Lung (tissue), 12 donors: Measurements from ENCODE around the gene KLF2. TPM values are rescaled to one million over a fixed set of nuclear protein-coding genes. Genes with fewer than 3 reads are reported as not detected.

Experiments
- ATAC-seq: fragments of 200-7000 bp; cut with Tn5 transposase; one replicate; pipeline ENCODE4 v1.9.1; 2020; ENCODE audit warnings: moderate number of reproducible peaks; ENCODE audit not compliant: insufficient read depth, low FRiP score
- DNase-seq, 3 donors: peaks; one replicate each; pipeline ENCODE4 v3.0.0-alpha.2; 2013 to 2017
- H3K27ac ChIP-seq, 2 donors: one replicate each; pipeline ENCODE4 v1.5.1; 2013; ENCODE audit warnings: mild to moderate bottlenecking in 2 of 2, moderate library complexity in 2 of 2, control low read depth in 1 of 2, inconsistent platforms in 1 of 2, low read depth in 1 of 2, low read length in 1 of 2
- H3K27me3 ChIP-seq, 3 donors: one replicate each; pipeline ENCODE4 v1.5.1; 2013; ENCODE audit warnings: low read length in 2 of 3; ENCODE audit not compliant: control insufficient read depth in 3 of 3, insufficient read depth in 3 of 3
- H3K36me3 ChIP-seq, 4 donors: one replicate each; pipeline ENCODE4 v1.5.1; 2013; ENCODE audit warnings: low read length in 4 of 4, mild to moderate bottlenecking in 1 of 4, moderate library complexity in 1 of 4; ENCODE audit not compliant: control insufficient read depth in 4 of 4, insufficient read depth in 4 of 4
- H3K4me1 ChIP-seq, 5 donors: one replicate each; pipeline ENCODE4 v1.5.1; 2013; ENCODE audit warnings: low read length in 5 of 5, mild to moderate bottlenecking in 2 of 5, moderate library complexity in 1 of 5; ENCODE audit not compliant: control insufficient read depth in 5 of 5, insufficient read depth in 5 of 5
- H3K4me3 ChIP-seq: one replicate; pipeline ENCODE4 v1.5.1; 2013; ENCODE audit warnings: mild to moderate bottlenecking, control low read depth, moderate library complexity
- H3K9ac ChIP-seq, 2 donors: one replicate each; pipeline ENCODE4 v1.5.1; 2013; ENCODE audit warnings: low read length in 2 of 2, control low read depth in 1 of 2; ENCODE audit not compliant: insufficient read depth in 1 of 2
- H3K9me3 ChIP-seq, 4 donors: one replicate each; pipeline ENCODE4 v1.5.1; 2013; ENCODE audit warnings: low read length in 3 of 4, mild to moderate bottlenecking in 1 of 4, moderate library complexity in 1 of 4; ENCODE audit not compliant: control insufficient read depth in 4 of 4, insufficient read depth in 3 of 4
- WGBS, 2 donors: extraction: QIAGEN DNeasy Blood & Tissue Kit; methylation state at CpG; one replicate each; pipeline ENCODE4 v1.1.7; 2013; 5-methylcytosine and 5-hydroxymethylcytosine counted together
- polyA plus RNA-seq, 2 donors: library from polyadenylated mRNA; stranded (reverse); fragments of 200-250 nt; gene quantifications; one replicate each; pipeline ENCODE4 v1.2.1, GENCODE V29; 2013
- total RNA-seq, 2 donors: library from RNA; depleted of rRNA in 1 of 2; stranded (reverse); fragments of >200 nt in 1 of 2; gene quantifications; one replicate each; pipeline ENCODE4 v1.2.1, GENCODE V29; 2014 to 2021
- TF ChIP-seq, protein P1 (sequence below): IDR thresholded peaks from 2 replicates; pipeline ENCODE4 v1.5.1; 2012; ENCODE audit warnings: mild to moderate bottlenecking; ENCODE audit errors: control extremely low read depth, extremely low read depth
- donor health status: control.
- donor health status: control.
- donor health status: Bipolar disorder and iron deficiency.
- donor health status: healthy.
- donor health status: DM: yes; HTN: yes; CAD: no.

The KLF2 gene
- total and polyA plus RNA-seq, 4 donors = 7.7 to 121 (median 68.3) TPM

DNA sequence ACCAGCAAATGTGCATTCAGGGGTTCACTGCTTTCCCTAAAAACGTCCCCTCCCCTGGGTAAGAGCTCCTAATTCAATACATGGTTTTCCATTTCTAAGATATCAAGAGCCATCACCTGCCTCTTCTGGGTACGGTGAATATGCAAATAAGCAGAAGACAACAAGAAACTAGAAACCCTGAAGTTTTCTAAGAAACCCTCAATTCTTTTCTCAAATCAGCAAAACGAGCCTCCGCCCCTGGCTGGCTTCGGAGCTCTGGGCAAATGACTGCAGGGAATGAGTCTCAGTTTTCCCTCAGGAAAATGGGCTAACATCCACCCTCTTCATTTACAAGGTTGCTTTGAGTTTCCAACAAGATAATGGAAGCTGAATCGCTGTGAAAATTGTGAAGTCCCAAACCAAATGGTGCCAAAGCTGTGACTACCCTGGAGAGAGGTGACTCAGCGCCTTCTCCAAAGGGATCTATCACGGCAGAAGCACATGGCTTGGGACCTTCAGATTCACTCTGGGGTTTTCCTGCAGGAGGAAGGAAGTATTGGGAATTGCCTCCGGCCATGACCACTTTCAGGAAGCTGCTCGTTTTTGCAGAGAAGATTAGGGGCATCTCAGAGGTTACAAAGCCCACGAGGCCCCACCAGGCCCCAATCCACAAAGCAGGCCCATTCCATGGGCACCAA, 26.6 kb downstream of the KLF2 start:
- Histone ChIP-seq H3K4me1 (peaks cover 0 to 8% (median 0%) of the 10 kb centered on the region in 5 donors), H3K9me3 (no peaks in the 10 kb centered on the region), H3K36me3 (no peaks in the 10 kb centered on the region), H3K4me3 (no peak overlapping the region), H3K9ac (no peak overlapping the region), H3K27me3 (no peaks in the 10 kb centered on the region), H3K27ac (no peak overlapping the region)
- 53 to 64% methylated on average over 11 of the region's 11 CpGs for WGBS, 2 donors
- TF ChIP-seq, protein P1, sequence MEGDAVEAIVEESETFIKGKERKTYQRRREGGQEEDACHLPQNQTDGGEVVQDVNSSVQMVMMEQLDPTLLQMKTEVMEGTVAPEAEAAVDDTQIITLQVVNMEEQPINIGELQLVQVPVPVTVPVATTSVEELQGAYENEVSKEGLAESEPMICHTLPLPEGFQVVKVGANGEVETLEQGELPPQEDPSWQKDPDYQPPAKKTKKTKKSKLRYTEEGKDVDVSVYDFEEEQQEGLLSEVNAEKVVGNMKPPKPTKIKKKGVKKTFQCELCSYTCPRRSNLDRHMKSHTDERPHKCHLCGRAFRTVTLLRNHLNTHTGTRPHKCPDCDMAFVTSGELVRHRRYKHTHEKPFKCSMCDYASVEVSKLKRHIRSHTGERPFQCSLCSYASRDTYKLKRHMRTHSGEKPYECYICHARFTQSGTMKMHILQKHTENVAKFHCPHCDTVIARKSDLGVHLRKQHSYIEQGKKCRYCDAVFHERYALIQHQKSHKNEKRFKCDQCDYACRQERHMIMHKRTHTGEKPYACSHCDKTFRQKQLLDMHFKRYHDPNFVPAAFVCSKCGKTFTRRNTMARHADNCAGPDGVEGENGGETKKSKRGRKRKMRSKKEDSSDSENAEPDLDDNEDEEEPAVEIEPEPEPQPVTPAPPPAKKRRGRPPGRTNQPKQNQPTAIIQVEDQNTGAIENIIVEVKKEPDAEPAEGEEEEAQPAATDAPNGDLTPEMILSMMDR = no peak
- DNase-seq = no peak
- ATAC-seq = no peak

DNA sequence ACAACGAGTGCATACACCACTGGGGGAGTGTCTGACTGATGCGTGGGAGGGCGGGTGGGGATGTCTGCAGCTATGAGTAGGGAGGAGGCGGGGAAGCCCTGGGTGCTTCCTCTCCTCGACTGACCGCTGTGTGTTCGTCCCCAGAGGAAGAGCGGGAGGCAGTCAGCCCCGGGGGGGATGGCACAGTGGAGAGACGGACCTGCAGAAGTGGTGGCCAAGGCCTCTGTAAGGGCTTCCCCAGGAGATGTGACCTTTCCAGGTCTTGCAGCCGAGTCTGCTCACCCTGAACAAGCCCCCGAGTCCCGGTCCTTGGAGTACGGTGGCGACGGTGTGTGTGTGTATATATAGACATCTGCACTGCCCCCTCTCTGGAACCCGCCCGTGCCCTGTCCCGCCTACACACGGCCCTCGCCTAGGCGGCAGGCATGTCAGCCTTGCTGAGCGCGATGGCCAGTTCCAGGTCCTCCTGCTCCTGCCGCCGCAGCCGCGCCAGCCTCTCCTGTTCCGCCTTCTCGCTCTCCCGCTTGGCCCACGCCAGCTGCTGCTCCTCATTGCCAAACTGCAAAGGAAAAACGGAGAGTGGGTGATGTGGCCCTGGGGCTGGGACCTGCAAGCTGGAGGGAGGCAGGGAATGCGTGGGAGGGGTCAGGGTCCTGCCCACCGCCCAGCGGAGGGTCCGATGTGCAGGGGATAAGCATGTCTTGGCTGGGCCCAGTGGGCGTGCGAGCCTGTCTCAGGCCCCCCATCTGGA, 30.8 kb downstream of the KLF2 start:
- Histone ChIP-seq H3K4me1 (peaks cover 0 to 6% (median 0%) of the 10 kb centered on the region in 5 donors), H3K27ac (peak overlapping the region in 1 of 2 donors; percentile 15), H3K9ac (no peak overlapping the region), H3K27me3 (no peaks in the 10 kb centered on the region), H3K36me3 (peaks cover 0 to 14% (median 2%) of the 10 kb centered on the region in 4 donors), H3K9me3 (no peaks in the 10 kb centered on the region), H3K4me3 (no peak overlapping the region)
- 63 to 79% methylated on average over 37 to 39 of the region's 39 CpGs for WGBS, 2 donors
- TF ChIP-seq, protein P1 = no peak
- peak; percentile 71 for ATAC-seq
- DNase-seq = no peak

GRCh38 chr19:16358456-16358855, 33.8 kb downstream of the KLF2 start:
- H3K36me3 ChIP-seq = peaks cover 0 to 14% (median 6%) of the 10 kb centered on the region in 4 donors
- H3K27me3 ChIP-seq = no peaks in the 10 kb centered on the region
- H3K9me3 ChIP-seq = no peaks in the 10 kb centered on the region
- DNase-seq = no peak
- no peak for ATAC-seq
- peak overlapping the region in 1 of 2 donors; percentile 13 for H3K27ac ChIP-seq
- no peak overlapping the region for H3K9ac ChIP-seq
- peaks cover 0 to 13% (median 5%) of the 10 kb centered on the region in 5 donors for H3K4me1 ChIP-seq
- H3K4me3 ChIP-seq = no peak overlapping the region
- WGBS, 2 donors = 94 to 95% methylated on average over 15 of the region's 15 CpGs
- TF ChIP-seq, protein P1 = no peak
